COR-L47 (cell line): ENCODE data around the gene ARID1B.

Experiments used
- DNase-seq: peaks from one replicate; lab custom pipeline; 2025; lab: John Stamatoyannopoulos, UW

The ARID1B gene

GRCh38 chr6:156776840-156777576 is at the start of gene ARID1B:
Gene ARID1B, plus strand, starts transcription at chr6:156777378. Its CDS starts 303 bp downstream, at chr6:156777681.
- peak; percentile 62 for DNase-seq

- DNase-seq: no peak
These were observed 49.3 kb upstream of the ARID1B start for GRCh38 chr6:156727715-156728385.

- no peak for DNase-seq
These were observed 47.9 kb upstream of the ARID1B start for GRCh38 chr6:156729248-156729647.

GRCh38 chr6:156731396-156731795 is 45.8 kb upstream of the ARID1B start:
- peak; percentile 38 for DNase-seq

GRCh38 chr6:156735751-156736150 is 41.4 kb upstream of the ARID1B start:
- no peak for DNase-seq

- DNase-seq: no peak
These were observed 36.6 kb upstream of the ARID1B start for GRCh38 chr6:156740604-156741003.

GRCh38 chr6:156741287-156742073 is 35.7 kb upstream of the ARID1B start:
- DNase-seq: no peak

GRCh38 chr6:156747715-156748114 is 29.5 kb upstream of the ARID1B start:
- no peak for DNase-seq

GRCh38 chr6:156748504-156748903 is 28.7 kb upstream of the ARID1B start:
- no peak for DNase-seq

GRCh38 chr6:156752666-156753301 is 24.4 kb upstream of the ARID1B start:
- DNase-seq: no peak

GRCh38 chr6:156756630-156757610 is 20.3 kb upstream of the ARID1B start:
- no peak for DNase-seq

- DNase-seq: no peak
These were observed 19.3 kb upstream of the ARID1B start for GRCh38 chr6:156757849-156758248.

GRCh38 chr6:156760377-156760776 is 16.8 kb upstream of the ARID1B start:
- no peak for DNase-seq

- DNase-seq: no peak
These were observed 14.6 kb upstream of the ARID1B start for GRCh38 chr6:156762547-156762946.

- DNase-seq: no peak
These were observed 12.1 kb upstream of the ARID1B start for GRCh38 chr6:156765117-156765516.

- no peak for DNase-seq
These were observed 9.3 kb upstream of the ARID1B start for GRCh38 chr6:156767603-156768467.

GRCh38 chr6:156771047-156771446 is 6.1 kb upstream of the ARID1B start:
- no peak for DNase-seq

- no peak for DNase-seq
These were observed 5.4 kb upstream of the ARID1B start for GRCh38 chr6:156771761-156772160.

GRCh38 chr6:156773476-156773875 is 3.7 kb upstream of the ARID1B start:
- DNase-seq: no peak
